ENCODE data around the gene ATG2B. TPM values are rescaled to one million over a fixed set of nuclear protein-coding genes. Genes with fewer than 3 reads are reported as not detected.

The ATG2B gene
- total and polyA plus RNA-seq, 9 of the 15 experiments (the other 6 are each of a cell fraction or from before 2014, with no cell fraction given): 0.83 to 12.9 (median 8.7) TPM

DNA sequence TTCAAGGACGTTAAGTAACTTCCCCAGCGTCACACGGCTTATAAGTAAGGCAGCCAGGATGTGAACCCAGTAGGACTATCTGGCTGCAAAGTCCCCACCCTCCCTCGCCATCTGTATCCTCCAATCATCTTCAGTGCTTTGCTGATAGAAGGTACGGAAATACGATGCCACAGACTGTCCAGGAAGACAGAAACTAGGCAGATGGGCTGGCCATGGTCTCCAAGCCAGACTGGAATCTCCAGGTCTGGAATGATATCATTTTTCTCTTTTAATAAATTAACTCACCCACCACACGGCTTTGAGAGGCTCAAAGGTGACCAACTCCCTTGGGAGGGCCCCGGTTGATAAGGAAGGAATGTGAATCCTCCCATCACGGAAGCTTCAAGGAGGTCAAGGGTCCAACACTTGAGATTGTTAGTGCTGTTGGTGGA, 123.4 kb downstream of the ATG2B start:
- Histone ChIP-seq H3K4me3 (no peak overlapping the region), H3K4me2 (ENCODE audit: insufficient read depth, low read length) (no peak overlapping the region), H3K9ac (ENCODE audit: insufficient read depth in 1 of 2, low read depth in 2 of 2, low read length in 2 of 2) (no peak overlapping the region), H2AFZ (ENCODE audit: low read depth, low read length) (no peak overlapping the region), H3K27ac (ENCODE audit: extremely low read depth, low read depth, low read length) (no peak overlapping the region), H4K20me1 (replicated peaks; ENCODE audit: control insufficient read depth, insufficient read depth, low read length) (no peaks in the 10 kb centered on the region), H3K27me3 (ENCODE audit: control insufficient read depth in 2 of 2, insufficient read depth in 2 of 2, low read length in 2 of 2) (peaks cover 0 to 28% of the 10 kb centered on the region in 2 experiments; a peak in 3 of 5 replicates), H3K4me1 (replicated peaks in 1 of 2; ENCODE audit: control insufficient read depth in 2 of 2, insufficient read depth in 2 of 2, low read length in 2 of 2) (no peaks in the 10 kb centered on the region), H3K36me3 (ENCODE audit: control insufficient read depth, insufficient read depth, low read length) (no peaks in the 10 kb centered on the region), H3K9me1 (ENCODE audit: control insufficient read depth, insufficient read depth, low read length) (no peaks in the 10 kb centered on the region), H3K9me3 (replicated peaks; ENCODE audit: control insufficient read depth, insufficient read depth, low read depth, low read length) (no peaks in the 10 kb centered on the region), H3K79me2 (ENCODE audit: control insufficient read depth, insufficient read depth, low read length) (no peaks in the 10 kb centered on the region)
- TF ChIP-seq EP400 (IDR thresholded peaks at IDR 0.05) (no peak), GTF2E2 (tag; IDR thresholded peaks at IDR 0.05) (no peak), HMG20B (CRISPR knock-in tag; IDR thresholded peaks at IDR 0.05) (no peak), ZNF436 (CRISPR knock-in tag; IDR thresholded peaks at IDR 0.05) (no peak), NFIC (IDR thresholded peaks at IDR 0.05) (no peak), BACH1 (tag; IDR thresholded peaks at IDR 0.05) (no peak), HNRNPH1 (optimal IDR thresholded peaks at IDR 0.05; ENCODE audit: low read depth, low read length) (no peak), LCOR (CRISPR knock-in tag; IDR thresholded peaks at IDR 0.05) (no peak), RBM25 (IDR thresholded peaks at IDR 0.05; ENCODE audit: low read depth, low read length, severe bottlenecking) (no peak)
- TF ChIP-seq, protein P1, sequence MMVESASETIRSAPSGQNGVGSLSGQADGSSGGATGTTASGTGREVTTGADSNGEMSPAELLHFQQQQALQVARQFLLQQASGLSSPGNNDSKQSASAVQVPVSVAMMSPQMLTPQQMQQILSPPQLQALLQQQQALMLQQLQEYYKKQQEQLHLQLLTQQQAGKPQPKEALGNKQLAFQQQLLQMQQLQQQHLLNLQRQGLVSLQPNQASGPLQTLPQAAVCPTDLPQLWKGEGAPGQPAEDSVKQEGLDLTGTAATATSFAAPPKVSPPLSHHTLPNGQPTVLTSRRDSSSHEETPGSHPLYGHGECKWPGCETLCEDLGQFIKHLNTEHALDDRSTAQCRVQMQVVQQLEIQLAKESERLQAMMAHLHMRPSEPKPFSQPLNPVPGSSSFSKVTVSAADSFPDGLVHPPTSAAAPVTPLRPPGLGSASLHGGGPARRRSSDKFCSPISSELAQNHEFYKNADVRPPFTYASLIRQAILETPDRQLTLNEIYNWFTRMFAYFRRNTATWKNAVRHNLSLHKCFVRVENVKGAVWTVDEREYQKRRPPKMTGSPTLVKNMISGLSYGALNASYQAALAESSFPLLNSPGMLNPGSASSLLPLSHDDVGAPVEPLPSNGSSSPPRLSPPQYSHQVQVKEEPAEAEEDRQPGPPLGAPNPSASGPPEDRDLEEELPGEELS (CRISPR knock-in tag; IDR thresholded peaks at IDR 0.05; ENCODE audit: borderline replicate concordance): no peak
- TF ChIP-seq, protein P2, sequence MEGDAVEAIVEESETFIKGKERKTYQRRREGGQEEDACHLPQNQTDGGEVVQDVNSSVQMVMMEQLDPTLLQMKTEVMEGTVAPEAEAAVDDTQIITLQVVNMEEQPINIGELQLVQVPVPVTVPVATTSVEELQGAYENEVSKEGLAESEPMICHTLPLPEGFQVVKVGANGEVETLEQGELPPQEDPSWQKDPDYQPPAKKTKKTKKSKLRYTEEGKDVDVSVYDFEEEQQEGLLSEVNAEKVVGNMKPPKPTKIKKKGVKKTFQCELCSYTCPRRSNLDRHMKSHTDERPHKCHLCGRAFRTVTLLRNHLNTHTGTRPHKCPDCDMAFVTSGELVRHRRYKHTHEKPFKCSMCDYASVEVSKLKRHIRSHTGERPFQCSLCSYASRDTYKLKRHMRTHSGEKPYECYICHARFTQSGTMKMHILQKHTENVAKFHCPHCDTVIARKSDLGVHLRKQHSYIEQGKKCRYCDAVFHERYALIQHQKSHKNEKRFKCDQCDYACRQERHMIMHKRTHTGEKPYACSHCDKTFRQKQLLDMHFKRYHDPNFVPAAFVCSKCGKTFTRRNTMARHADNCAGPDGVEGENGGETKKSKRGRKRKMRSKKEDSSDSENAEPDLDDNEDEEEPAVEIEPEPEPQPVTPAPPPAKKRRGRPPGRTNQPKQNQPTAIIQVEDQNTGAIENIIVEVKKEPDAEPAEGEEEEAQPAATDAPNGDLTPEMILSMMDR (IDR thresholded peaks at IDR 0.05 in 2 of 3, conservative IDR thresholded peaks at IDR 0.05 in 1 of 3; ENCODE audit: insufficient read depth in 2 of 3, low read depth in 1 of 3, low read length in 3 of 3): no peak
- TF ChIP-seq, protein P3, sequence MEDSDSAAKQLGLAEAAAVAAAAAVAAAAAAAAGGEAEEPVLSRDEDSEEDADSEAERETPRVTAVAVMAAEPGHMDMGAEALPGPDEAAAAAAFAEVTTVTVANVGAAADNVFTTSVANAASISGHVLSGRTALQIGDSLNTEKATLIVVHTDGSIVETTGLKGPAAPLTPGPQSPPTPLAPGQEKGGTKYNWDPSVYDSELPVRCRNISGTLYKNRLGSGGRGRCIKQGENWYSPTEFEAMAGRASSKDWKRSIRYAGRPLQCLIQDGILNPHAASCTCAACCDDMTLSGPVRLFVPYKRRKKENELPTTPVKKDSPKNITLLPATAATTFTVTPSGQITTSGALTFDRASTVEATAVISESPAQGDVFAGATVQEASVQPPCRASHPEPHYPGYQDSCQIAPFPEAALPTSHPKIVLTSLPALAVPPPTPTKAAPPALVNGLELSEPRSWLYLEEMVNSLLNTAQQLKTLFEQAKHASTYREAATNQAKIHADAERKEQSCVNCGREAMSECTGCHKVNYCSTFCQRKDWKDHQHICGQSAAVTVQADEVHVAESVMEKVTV (CRISPR knock-in tag; IDR thresholded peaks at IDR 0.05): no peak
- DNase-seq (ENCODE audit: extremely low read depth in 1 of 4, low spot score in 3 of 4): no peak
- 2% methylated on average over 8 of the region's 9 CpGs for whole genome bisulfite sequencing (ENCODE audit: insufficient coverage, low coverage, missing lambda C conversion rate)
- intact Hi-C loops (cut with micrococcal nuclease): no loop called here
- CTCF ChIA-PET (ENCODE audit: low intra/inter-chr PET ratio): no interaction called here
- in situ Hi-C loops (cut with MboI): no loop called here
- POLR2A ChIA-PET: interaction anchor here (0.9 kb wide), 1 partner anchor 13 kb away, joined by 3 read pairs; no protein-coding TSS in a partner anchor
- no TSS peak for BruUV-seq (replicated peaks)
- ATAC-seq: no peak
- FAIRE-seq: no peak
